IPS-18c (cell line): ENCODE data around the gene CRKL.
A peak's percentile ranks its signal among the peaks of the same experiment; 100 is the strongest.

ENCODE experiments used
- H3K4me3 ChIP-seq: 2 replicates; pipeline ENCODE4 v1.7.0; 2013; ENCODE audit warnings: low read depth, mild to moderate bottlenecking, low read length, moderate library complexity; ENCODE audit not compliant: insufficient read depth
- H3K9me3 ChIP-seq: one replicate; pipeline ENCODE4 v1.6.1; 2013; ENCODE audit warnings: mild to moderate bottlenecking, low read length, moderate library complexity; ENCODE audit not compliant: control insufficient read depth, insufficient read depth

The CRKL gene

GRCh38 chr22:20980938-20981722 is 63.9 kb downstream of the CRKL start:
- Histone ChIP-seq H3K4me3 (peak overlapping the region; percentile 97), H3K9me3 (peaks cover 4% of the 10 kb centered on the region)

- H3K4me3 ChIP-seq: peak within 1 kb of the TSS; percentile 97
- peaks cover 4% of the 10 kb centered on the region for H3K9me3 ChIP-seq
These were observed 64.8 kb downstream of the CRKL start, which contains the start of gene LZTR1 for GRCh38 chr22:20981787-20982562. LZTR1 (plus strand) TSS chr22:20982297; CDS start chr22:20982372, 75 bp downstream.

GRCh38 chr22:20982563-20982882 is 65.3 kb downstream of the CRKL start:
- Histone ChIP-seq H3K9me3 (peaks cover 4% of the 10 kb centered on the region), H3K4me3 (peak overlapping the region; percentile 97)

GRCh38 chr22:20983081-20983771 is 66.0 kb downstream of the CRKL start:
- H3K9me3 ChIP-seq: peaks cover 4% of the 10 kb centered on the region

GRCh38 chr22:20985720-20986119 is 68.5 kb downstream of the CRKL start:
- H3K4me3 ChIP-seq: no peak overlapping the region

More at GRCh38 chr22:20983081-20983771, 66.0 kb downstream of the CRKL start:
- H3K4me3 ChIP-seq: peak overlapping the region; percentile 97

GRCh38 chr22:20986365-20986764 is 69.2 kb downstream of the CRKL start:
- Histone ChIP-seq H3K4me3 (no peak overlapping the region), H3K9me3 (no peaks in the 10 kb centered on the region)

More at GRCh38 chr22:20985720-20986119, 68.5 kb downstream of the CRKL start:
- H3K9me3 ChIP-seq: no peaks in the 10 kb centered on the region

- Histone ChIP-seq H3K4me3 (no peak overlapping the region), H3K9me3 (no peaks in the 10 kb centered on the region)
These were observed 70.2 kb downstream of the CRKL start for GRCh38 chr22:20987375-20987774.

GRCh38 chr22:20988573-20989322 is 71.5 kb downstream of the CRKL start:
- Histone ChIP-seq H3K9me3 (no peaks in the 10 kb centered on the region), H3K4me3 (no peak overlapping the region)

- Histone ChIP-seq H3K9me3 (no peaks in the 10 kb centered on the region), H3K4me3 (no peak overlapping the region)
These were observed 72.3 kb downstream of the CRKL start for GRCh38 chr22:20989323-20990138.

- H3K9me3 ChIP-seq: no peaks in the 10 kb centered on the region
These were observed 73.3 kb downstream of the CRKL start for GRCh38 chr22:20990184-20991180.

GRCh38 chr22:20991252-20992055 is 74.2 kb downstream of the CRKL start:
- Histone ChIP-seq H3K9me3 (no peaks in the 10 kb centered on the region), H3K4me3 (no peak overlapping the region)

More at GRCh38 chr22:20990184-20991180, 73.3 kb downstream of the CRKL start:
- H3K4me3 ChIP-seq: no peak overlapping the region

- Histone ChIP-seq H3K4me3 (no peak overlapping the region), H3K9me3 (no peaks in the 10 kb centered on the region)
These were observed 74.8 kb downstream of the CRKL start for GRCh38 chr22:20992056-20992442.

- Histone ChIP-seq H3K9me3 (no peaks in the 10 kb centered on the region), H3K4me3 (no peak overlapping the region)
These were observed 75.5 kb downstream of the CRKL start for GRCh38 chr22:20992456-20993303.
